KOPT-K1 (cell line): ENCODE data around the gene KIN.
"Not testable (repeated sequence)": the region's sequence is repeated elsewhere in the genome, so short reads cannot be mapped to it uniquely, and the experiment has no call there.

Source experiments
- H3K27ac ChIP-seq: fragments of 200-600 bp; sonication (generic); 2 replicates; pipeline ENCODE4 v1.5.1; 2016; ENCODE audit warnings: antibody characterized with exemption, mild to moderate bottlenecking, low read depth, low read length; ENCODE audit not compliant: poor library complexity, severe bottlenecking
- H3K36me3 ChIP-seq: fragments of 200-600 bp; sonication (generic); 2 replicates; pipeline ENCODE4 v1.5.1; 2017; ENCODE audit warnings: antibody characterized with exemption, mild to moderate bottlenecking, low read length, moderate library complexity; ENCODE audit not compliant: insufficient read depth
- H3K9me3 ChIP-seq: fragments of 200-600 bp; sonication (generic); 2 replicates; pipeline ENCODE4 v1.5.1; 2017; ENCODE audit warnings: antibody characterized with exemption, low read length, mild to moderate bottlenecking; ENCODE audit not compliant: insufficient read depth, poor library complexity, severe bottlenecking

The KIN gene

GRCh38 chr10:7810443-7810842, 22.6 kb upstream of the KIN start:
- no peaks in the 10 kb centered on the region for H3K9me3 ChIP-seq
- no peak overlapping the region for H3K27ac ChIP-seq
- peaks cover 45% of the 10 kb centered on the region for H3K36me3 ChIP-seq

GRCh38 chr10:7808686-7809267, 21.0 kb upstream of the KIN start:
- Histone ChIP-seq H3K36me3 (peaks cover 62% of the 10 kb centered on the region), H3K9me3 (no peaks in the 10 kb centered on the region), H3K27ac (no peak overlapping the region)

DNA sequence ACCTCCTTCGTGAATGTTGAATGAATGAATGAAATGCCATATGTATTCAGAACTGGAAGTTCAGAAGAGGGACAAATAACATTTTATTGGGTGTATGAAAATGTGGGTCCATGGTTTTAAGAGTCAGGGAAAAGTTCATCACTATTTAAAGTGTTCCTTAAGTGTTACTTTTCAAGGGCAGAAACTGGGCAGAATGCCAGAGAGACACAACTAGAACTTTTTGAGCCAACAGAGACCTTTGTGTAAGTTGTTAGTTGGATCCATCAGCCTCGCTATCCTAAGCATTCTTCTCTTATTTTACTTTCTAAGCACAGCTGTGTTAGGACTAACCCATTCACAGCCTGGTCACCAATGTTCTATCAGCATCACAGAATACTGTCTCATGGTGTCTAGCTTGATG, 16.9 kb upstream of the KIN start:
- no peaks in the 10 kb centered on the region for H3K9me3 ChIP-seq
- H3K27ac ChIP-seq, result no peak overlapping the region
- peaks cover 97% of the 10 kb centered on the region for H3K36me3 ChIP-seq

GRCh38 chr10:7804216-7804615, 16.4 kb upstream of the KIN start:
- no peak overlapping the region for H3K27ac ChIP-seq
- H3K9me3 ChIP-seq, result no peaks in the 10 kb centered on the region
- H3K36me3 ChIP-seq, result peaks cover 97% of the 10 kb centered on the region

DNA sequence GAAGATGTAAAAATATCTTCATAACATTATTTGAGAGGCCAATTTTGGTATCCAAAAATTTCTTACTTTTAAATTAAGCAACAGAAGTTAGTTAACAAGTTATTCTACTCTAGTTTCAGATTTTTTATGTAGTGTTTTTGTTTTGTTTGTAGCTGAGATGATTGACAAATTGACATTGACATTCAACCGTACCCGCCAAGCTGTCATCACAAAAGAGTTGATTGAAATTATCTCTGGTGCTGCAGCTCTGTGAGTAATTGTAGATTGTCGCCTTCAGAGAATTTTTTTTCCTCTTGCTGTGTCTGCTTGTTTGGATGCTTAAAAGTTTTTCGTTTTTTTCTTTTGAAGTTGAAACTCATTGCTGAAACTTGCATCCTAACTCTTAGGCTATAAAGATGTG, 14.8 kb upstream of the KIN start:
- Histone ChIP-seq H3K27ac (no peak overlapping the region), H3K9me3 (no peaks in the 10 kb centered on the region), H3K36me3 (peaks cover 98% of the 10 kb centered on the region)

GRCh38 chr10:7797582-7797981, 9.8 kb upstream of the KIN start:
- Histone ChIP-seq H3K27ac (no peak overlapping the region), H3K36me3 (peaks cover 84% of the 10 kb centered on the region), H3K9me3 (no peaks in the 10 kb centered on the region)

GRCh38 chr10:7795605-7796004, 7.8 kb upstream of the KIN start:
- Histone ChIP-seq H3K36me3 (peaks cover 84% of the 10 kb centered on the region), H3K27ac (no peak overlapping the region), H3K9me3 (no peaks in the 10 kb centered on the region)

DNA sequence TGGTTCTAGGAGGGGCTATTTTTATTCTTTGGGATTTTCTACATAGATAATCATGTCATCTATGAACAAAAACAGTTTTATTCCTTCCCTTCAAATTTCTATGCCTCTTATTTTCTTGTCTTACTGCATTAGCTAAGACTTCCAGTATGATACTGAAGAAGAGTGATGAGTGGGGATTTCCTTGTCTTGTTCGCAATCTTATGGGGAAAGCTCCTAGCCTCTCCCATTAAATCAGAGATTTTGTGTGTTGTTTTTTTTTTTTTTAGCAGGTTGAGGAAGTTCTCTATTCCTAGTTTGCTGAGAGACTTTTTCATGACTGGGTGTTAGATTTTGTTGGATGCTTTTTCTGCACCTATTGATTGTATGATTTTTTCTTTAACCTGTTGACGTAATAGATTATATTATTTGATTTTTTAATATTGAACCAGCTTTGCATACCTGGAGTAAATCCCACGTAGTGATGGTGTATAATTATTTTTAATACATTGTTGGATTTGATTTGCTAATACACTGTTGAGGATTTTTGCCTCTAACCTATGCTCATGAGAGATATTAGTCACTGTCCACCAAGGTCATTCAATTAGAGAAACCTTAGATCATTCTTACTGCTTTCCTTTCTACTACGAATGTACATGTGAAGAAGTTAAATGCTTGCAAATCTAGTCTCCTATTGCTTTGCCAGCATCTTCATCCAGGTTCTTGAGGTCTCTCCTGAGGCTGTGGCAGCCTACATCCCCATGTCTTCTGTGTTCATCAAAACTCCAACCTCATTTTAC, 6.6 kb upstream of the KIN start:
- Histone ChIP-seq H3K27ac (no peak overlapping the region), H3K36me3 (peaks cover 81% of the 10 kb centered on the region), H3K9me3 (no peaks in the 10 kb centered on the region)

GRCh38 chr10:7792541-7792940, 4.7 kb upstream of the KIN start:
- Histone ChIP-seq H3K9me3 (no peaks in the 10 kb centered on the region), H3K36me3 (peaks cover 62% of the 10 kb centered on the region), H3K27ac (no peak overlapping the region)

DNA sequence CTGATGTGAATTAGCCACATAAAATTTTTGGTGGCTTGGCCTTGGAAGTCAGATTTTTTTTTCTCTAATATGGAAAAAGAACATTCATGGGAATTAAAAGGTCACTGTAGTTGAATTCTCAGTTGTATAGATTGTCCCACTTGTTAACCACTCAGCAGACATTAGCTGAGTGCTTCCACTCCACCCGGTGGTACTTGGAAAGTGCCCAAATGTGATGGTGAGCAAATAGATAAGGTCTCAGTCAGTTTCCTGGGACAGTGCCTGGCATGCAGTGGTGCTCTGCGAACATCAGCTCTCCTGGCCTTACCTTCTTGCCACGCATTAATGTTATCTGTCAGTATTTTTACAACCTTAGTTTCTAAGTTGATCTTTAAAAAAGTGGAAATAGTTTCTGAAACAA, 1.6 kb upstream of the KIN start:
- Histone ChIP-seq H3K27ac (peak overlapping the region; percentile 88), H3K36me3 (peaks cover 44% of the 10 kb centered on the region), H3K9me3 (no peaks in the 10 kb centered on the region)

- peak overlapping the region; percentile 88 for H3K27ac ChIP-seq
- no peaks in the 10 kb centered on the region for H3K9me3 ChIP-seq
- peaks cover 42% of the 10 kb centered on the region for H3K36me3 ChIP-seq
Observed at GRCh38 chr10:7788639-7789286, 970 bp upstream of the KIN start.

- Histone ChIP-seq H3K27ac (peak overlapping the region; percentile 88), H3K36me3 (peaks cover 35% of the 10 kb centered on the region), H3K9me3 (no peaks in the 10 kb centered on the region)
Observed at GRCh38 chr10:7787150-7787856, 490 bp downstream of the KIN start.

DNA sequence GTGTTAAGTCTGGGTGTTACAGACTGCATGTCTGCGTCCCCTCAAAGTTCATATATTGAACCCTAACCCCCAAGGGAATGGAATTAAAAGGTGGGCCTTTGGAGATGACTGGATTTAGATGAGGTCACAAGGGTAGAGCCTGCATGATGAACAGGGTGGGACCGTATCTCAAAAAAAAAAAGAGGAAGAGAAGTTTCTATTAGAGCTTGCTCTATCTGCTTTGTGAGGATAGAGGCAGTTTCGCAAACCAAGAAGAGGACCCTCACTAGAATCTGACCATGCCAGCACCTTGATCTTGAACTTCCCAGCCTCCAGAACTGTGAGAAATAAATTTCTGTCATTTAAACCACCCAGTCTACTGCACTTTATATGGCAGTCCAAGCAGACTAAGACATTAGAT, 1.4 kb downstream of the KIN start:
- Histone ChIP-seq H3K27ac (no peak overlapping the region), H3K9me3 (no peaks in the 10 kb centered on the region), H3K36me3 (peaks cover 35% of the 10 kb centered on the region)

GRCh38 chr10:7782194-7782593, 5.6 kb downstream of the KIN start:
- H3K27ac ChIP-seq, H3K9me3 ChIP-seq: not testable (repeated sequence)
- peaks cover 62% of the 10 kb centered on the region for H3K36me3 ChIP-seq

- Histone ChIP-seq H3K9me3 (no peaks in the 10 kb centered on the region), H3K36me3 (peaks cover 98% of the 10 kb centered on the region), H3K27ac (no peak overlapping the region)
Observed at GRCh38 chr10:7776777-7777176, 11.0 kb downstream of the KIN start.
